ENCODE results near the gene HOXA2.

The HOXA2 gene

DNA sequence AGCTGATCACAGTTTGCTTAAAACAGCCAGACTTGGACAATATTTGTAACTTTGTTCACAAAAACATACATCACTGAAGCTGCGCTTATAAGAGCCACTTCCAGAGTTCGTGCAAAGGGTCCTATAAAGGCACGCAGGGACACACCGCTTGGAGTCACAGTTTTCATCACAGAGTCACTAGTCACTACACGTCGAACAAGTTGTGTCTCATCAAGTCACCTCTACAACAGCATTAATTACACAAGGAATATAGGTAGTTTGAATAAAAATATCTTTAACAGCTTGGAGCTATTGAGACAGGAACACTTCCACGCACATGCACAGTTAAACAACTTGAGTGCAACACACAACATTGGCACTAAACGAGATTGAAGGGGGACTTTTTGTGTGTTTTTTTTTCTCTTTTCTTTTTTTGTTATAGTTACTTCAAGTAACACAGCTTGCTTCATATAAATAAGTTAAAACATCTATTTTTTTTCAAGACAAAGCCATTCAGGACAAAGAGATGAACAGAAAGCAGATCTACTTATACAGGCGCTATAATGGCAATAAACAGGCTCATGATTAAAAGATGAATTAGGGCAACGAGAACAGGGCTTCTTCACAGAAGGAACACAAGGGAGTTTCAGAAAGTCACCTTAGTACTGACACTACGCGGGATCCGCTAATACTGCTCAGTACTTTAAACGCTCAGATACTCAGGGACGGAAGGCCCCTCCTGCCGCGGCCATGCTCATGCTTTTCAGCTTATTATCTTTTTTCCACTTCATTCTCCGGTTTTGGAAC is 38.8 kb upstream of the HOXA2 start:
- no peaks in the 10 kb centered on the region for H3K36me3 ChIP-seq (ENCODE audit: low read length)
- no peak overlapping the region for H3K4me3 ChIP-seq (ENCODE audit: insufficient read depth, low read length, poor library complexity, severe bottlenecking)
- H4K20me1 ChIP-seq (ENCODE audit: low read depth, low read length) = no peaks in the 10 kb centered on the region
- H2AFZ ChIP-seq (ENCODE audit: low read depth, low read length, severe bottlenecking) = no peak overlapping the region
- H3K27me3 ChIP-seq (ENCODE audit: low read length) = no peaks in the 10 kb centered on the region
- no peak overlapping the region for H3K27ac ChIP-seq (ENCODE audit: low read depth, low read length)
- TF ChIP-seq, protein P1, sequence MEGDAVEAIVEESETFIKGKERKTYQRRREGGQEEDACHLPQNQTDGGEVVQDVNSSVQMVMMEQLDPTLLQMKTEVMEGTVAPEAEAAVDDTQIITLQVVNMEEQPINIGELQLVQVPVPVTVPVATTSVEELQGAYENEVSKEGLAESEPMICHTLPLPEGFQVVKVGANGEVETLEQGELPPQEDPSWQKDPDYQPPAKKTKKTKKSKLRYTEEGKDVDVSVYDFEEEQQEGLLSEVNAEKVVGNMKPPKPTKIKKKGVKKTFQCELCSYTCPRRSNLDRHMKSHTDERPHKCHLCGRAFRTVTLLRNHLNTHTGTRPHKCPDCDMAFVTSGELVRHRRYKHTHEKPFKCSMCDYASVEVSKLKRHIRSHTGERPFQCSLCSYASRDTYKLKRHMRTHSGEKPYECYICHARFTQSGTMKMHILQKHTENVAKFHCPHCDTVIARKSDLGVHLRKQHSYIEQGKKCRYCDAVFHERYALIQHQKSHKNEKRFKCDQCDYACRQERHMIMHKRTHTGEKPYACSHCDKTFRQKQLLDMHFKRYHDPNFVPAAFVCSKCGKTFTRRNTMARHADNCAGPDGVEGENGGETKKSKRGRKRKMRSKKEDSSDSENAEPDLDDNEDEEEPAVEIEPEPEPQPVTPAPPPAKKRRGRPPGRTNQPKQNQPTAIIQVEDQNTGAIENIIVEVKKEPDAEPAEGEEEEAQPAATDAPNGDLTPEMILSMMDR (IDR thresholded peaks at IDR 0.05; ENCODE audit: insufficient read depth, low read length, poor library complexity, severe bottlenecking) = no peak
- TF ChIP-seq EZH2phosphoT487 (conservative IDR thresholded peaks at IDR 0.05; ENCODE audit: low read length) = no peak
- no peak overlapping the region for H3K4me2 ChIP-seq (ENCODE audit: low read depth, low read length, poor library complexity, severe bottlenecking)
- no peaks in the 10 kb centered on the region for H3K9me3 ChIP-seq (ENCODE audit: insufficient read depth, low read length)
- H3K79me2 ChIP-seq (ENCODE audit: insufficient read depth, low read length) = no peaks in the 10 kb centered on the region
- H3K9me2 ChIP-seq (replicated peaks; ENCODE audit: insufficient read depth, low read length) = no peaks in the 10 kb centered on the region
- H3K9ac ChIP-seq (ENCODE audit: low read length) = no peak overlapping the region
- no peaks in the 10 kb centered on the region for H3F3A ChIP-seq (ENCODE audit: insufficient read depth)

GRCh38 chr7:27140126-27140857 is 37.8 kb upstream of the HOXA2 start:
- Histone ChIP-seq H3K27ac (ENCODE audit: low read depth, low read length) (no peak overlapping the region), H4K20me1 (ENCODE audit: low read depth, low read length) (no peaks in the 10 kb centered on the region), H3K4me3 (ENCODE audit: insufficient read depth, low read length, poor library complexity, severe bottlenecking) (no peak overlapping the region), H3F3A (ENCODE audit: insufficient read depth) (no peaks in the 10 kb centered on the region), H2AFZ (ENCODE audit: low read depth, low read length, severe bottlenecking) (no peak overlapping the region), H3K79me2 (ENCODE audit: insufficient read depth, low read length) (no peaks in the 10 kb centered on the region), H3K9me3 (ENCODE audit: insufficient read depth, low read length) (no peaks in the 10 kb centered on the region), H3K36me3 (ENCODE audit: low read length) (no peaks in the 10 kb centered on the region), H3K9me2 (replicated peaks; ENCODE audit: insufficient read depth, low read length) (no peaks in the 10 kb centered on the region), H3K9ac (ENCODE audit: low read length) (no peak overlapping the region), H3K4me2 (ENCODE audit: low read depth, low read length, poor library complexity, severe bottlenecking) (no peak overlapping the region), H3K27me3 (ENCODE audit: low read length) (no peaks in the 10 kb centered on the region)
- TF ChIP-seq, protein P1 (IDR thresholded peaks at IDR 0.05; ENCODE audit: insufficient read depth, low read length, poor library complexity, severe bottlenecking) = no peak
- TF ChIP-seq EZH2phosphoT487 (conservative IDR thresholded peaks at IDR 0.05; ENCODE audit: low read length) = no peak

GRCh38 chr7:27139334-27140125 is 37.0 kb upstream of the HOXA2 start:
- TF ChIP-seq, protein P1 (IDR thresholded peaks at IDR 0.05; ENCODE audit: insufficient read depth, low read length, poor library complexity, severe bottlenecking) = no peak
- TF ChIP-seq EZH2phosphoT487 (conservative IDR thresholded peaks at IDR 0.05; ENCODE audit: low read length) = no peak
- Histone ChIP-seq H3K9ac (ENCODE audit: low read length) (no peak overlapping the region), H3F3A (ENCODE audit: insufficient read depth) (no peaks in the 10 kb centered on the region), H4K20me1 (ENCODE audit: low read depth, low read length) (no peaks in the 10 kb centered on the region), H3K27me3 (ENCODE audit: low read length) (no peaks in the 10 kb centered on the region), H3K27ac (ENCODE audit: low read depth, low read length) (no peak overlapping the region), H3K9me2 (replicated peaks; ENCODE audit: insufficient read depth, low read length) (no peaks in the 10 kb centered on the region), H3K9me3 (ENCODE audit: insufficient read depth, low read length) (no peaks in the 10 kb centered on the region), H2AFZ (ENCODE audit: low read depth, low read length, severe bottlenecking) (no peak overlapping the region), H3K4me3 (ENCODE audit: insufficient read depth, low read length, poor library complexity, severe bottlenecking) (no peak overlapping the region), H3K79me2 (ENCODE audit: insufficient read depth, low read length) (no peaks in the 10 kb centered on the region), H3K36me3 (ENCODE audit: low read length) (no peaks in the 10 kb centered on the region), H3K4me2 (ENCODE audit: low read depth, low read length, poor library complexity, severe bottlenecking) (no peak overlapping the region)

Data from SU-DHL-6 (cell line).